GM10266 (cell line): ENCODE data around the gene FAM131C.
"Not testable (repeated sequence)": the region's sequence is repeated elsewhere in the genome, so short reads cannot be mapped to it uniquely, and the experiment has no call there.

Experiments
- DNase-seq: peaks from one replicate; pipeline ENCODE4 v3.0.0; 2012; ENCODE audit errors: extremely low spot score
- TF ChIP-seq, protein P1 (sequence below): IDR thresholded peaks from 2 replicates; pipeline ENCODE4 v1.5.1; 2012; ENCODE audit warnings: mild to moderate bottlenecking, low read depth; ENCODE audit not compliant: control insufficient read depth, insufficient read depth; ENCODE audit errors: missing control alignments

The FAM131C gene

DNA sequence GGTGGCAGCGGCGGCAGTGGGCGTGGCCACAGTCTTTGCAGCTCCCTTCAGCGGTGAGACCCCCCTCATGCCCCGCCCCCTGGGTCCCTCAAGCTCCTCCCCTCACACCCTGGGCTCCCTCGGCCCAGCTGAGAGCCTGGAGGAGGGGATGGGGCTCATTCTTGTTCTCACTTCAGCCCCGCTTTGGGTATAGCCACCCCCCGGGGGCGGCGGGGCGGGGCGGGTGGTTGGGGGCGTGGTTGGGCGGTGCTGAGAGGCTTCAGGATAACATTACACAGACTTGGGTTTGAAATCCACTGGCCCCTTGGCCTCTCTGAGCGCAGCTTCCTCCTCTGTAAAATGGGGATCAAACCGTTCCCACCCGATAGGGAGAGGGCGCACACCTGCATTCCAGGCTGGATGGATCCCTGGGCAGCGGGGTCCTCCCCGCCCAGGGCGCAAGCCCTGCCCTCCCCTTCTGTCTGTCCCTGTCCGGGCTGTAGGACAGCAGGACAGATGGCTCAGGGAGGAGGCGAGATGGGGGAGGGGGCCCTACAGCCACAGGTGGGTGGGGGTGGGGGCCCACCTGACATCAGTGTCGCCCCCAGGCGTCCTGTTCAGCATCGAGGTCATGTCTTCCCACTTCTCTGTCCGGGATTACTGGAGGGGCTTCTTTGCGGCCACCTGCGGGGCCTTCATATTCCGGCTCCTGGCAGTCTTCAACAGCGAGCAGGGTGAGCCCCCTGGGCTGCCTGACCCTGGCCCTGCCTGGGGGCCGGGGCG, 46.5 kb downstream of the FAM131C start:
- TF ChIP-seq, protein P1, sequence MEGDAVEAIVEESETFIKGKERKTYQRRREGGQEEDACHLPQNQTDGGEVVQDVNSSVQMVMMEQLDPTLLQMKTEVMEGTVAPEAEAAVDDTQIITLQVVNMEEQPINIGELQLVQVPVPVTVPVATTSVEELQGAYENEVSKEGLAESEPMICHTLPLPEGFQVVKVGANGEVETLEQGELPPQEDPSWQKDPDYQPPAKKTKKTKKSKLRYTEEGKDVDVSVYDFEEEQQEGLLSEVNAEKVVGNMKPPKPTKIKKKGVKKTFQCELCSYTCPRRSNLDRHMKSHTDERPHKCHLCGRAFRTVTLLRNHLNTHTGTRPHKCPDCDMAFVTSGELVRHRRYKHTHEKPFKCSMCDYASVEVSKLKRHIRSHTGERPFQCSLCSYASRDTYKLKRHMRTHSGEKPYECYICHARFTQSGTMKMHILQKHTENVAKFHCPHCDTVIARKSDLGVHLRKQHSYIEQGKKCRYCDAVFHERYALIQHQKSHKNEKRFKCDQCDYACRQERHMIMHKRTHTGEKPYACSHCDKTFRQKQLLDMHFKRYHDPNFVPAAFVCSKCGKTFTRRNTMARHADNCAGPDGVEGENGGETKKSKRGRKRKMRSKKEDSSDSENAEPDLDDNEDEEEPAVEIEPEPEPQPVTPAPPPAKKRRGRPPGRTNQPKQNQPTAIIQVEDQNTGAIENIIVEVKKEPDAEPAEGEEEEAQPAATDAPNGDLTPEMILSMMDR, result no peak
- no peak for DNase-seq

DNA sequence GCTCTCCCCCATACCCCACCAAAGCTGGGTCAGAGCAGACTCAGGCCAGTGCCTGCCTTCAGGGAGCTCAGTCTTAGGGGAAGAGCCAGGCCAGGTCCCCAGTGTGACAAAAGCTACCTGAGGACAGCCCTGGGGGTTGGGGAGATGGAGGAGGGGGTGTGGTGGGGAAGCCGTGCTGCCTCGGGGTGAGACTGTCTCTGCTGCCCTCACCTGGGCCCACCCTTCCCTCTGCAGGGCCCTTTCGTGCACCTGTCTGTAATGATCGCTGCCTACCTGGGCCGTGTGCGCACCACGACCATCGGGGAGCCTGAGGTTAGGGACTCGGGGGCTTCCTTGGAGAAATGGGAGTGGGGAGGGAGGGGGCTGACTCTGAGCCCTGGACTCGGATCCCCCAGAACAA, 47.1 kb downstream of the FAM131C start:
- not testable (repeated sequence) for DNase-seq

DNA sequence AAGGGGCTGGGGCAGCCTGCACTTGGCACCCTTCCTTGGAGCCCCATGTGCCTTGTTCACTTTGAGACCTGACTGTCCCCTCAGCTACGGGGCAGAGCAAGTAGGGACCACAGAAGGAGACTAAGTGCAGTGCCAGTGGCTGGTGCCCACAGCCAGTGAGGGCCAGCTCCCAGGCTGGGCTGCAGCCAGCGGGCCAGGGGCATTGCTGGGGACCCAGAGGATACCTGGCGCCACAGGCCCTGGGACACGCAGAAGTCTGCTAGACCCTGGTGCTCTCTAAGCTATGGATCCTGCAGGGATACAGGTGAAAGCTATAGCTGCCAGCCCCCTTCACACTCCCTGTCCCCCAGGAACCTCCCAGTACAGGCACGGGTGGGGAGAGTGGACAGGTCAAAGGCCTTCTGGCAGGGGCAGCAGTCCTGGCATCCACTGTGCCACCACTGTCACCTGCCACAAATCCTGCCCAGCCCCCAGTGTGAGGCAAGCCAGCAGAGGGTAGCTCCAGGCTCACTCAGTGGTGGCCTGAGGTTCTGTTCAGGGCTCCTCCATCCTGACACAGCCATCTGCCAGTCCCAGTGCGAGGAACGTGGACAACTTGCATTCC, 50.3 kb downstream of the FAM131C start:
- TF ChIP-seq, protein P1, result no peak
- no peak for DNase-seq

DNA sequence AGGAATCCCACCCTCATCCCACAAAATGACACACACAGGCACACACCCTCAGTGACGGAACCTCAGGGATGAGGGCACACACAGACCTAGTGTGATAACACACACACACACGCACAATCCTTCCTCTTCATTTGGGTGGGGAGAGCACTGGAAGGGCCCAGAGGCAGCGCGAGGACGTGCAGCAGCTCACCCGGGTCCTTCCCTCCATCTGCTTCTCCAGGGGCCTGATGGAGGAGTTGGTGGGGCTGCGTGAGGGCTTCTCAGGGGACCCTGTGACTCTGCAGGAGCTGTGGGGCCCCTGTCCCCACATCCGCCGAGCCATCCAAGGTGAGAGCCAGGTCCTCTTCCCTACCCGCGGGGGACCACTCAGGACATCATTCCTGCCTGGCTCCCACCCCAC, 51.1 kb downstream of the FAM131C start:
- DNase-seq, result no peak
- TF ChIP-seq, protein P1, result no peak

DNA sequence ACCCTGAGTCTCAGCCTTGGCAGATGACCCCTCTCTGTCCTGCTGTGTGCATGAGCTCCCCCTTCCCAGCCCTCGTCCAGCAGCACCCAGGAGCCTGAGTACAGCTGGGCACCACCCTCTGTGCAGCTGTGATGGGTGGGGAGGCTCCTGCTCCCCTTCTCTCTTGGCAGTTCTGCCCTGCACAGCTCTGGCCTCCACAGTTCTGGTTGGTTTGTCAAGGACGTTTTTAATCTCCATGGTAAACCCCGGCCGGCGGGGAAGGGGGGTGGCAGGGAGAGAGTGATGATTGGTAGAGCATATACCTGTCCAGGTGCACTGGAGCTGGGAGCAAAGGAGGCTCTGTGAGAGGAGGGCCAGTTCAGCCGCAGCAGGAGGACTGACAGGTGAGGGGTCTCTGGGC, 51.8 kb downstream of the FAM131C start, which contains the start of gene CLCNKA:
Gene CLCNKA (plus strand): TSS at position 356 of the 400 bp plus-strand sequence. CDS start 584 bp downstream, outside the sequence.
- no peak for DNase-seq
- TF ChIP-seq, protein P1, result no peak

DNA sequence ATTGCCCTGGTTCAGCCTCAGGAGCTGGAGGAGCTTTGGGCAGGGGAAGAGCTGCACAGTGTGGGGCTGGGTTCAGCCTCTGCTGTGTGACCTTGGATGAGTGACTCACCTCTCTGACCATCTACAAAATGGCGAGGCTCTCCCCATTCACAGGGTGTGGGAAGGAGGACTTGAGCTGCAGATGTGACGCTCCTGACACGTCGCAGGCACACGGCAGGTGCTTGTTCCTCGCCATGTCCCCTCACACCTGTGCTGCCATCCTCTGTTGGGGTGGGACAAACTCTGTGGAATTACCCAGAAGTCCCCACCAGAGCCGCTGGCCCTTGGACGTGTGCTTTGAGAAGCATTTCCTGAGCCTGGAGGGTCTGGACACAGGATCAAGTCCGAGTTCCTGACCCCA, 52.6 kb downstream of the FAM131C start:
- not testable (repeated sequence) for DNase-seq

DNA sequence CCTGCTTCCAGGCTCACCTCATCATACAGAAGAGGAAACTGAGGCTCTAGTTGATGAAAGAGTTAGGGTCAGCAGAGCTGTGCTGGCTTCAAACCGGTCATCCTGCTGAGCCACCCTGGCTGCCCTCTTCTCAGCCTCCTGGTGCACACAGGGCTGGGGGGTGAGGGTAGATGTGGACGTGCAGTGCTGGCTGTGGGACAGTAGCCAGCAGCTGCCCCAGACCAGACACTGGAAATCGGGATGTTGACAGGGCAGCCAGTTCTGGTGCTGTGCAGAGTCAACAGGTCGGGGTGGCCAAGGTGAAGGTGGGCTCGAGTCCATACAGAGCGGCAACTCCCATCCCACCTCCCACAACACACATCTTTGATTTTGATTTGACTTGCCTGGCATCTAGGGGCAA, 53.1 kb downstream of the FAM131C start:
- TF ChIP-seq, protein P1, result no peak
- no peak for DNase-seq

DNA sequence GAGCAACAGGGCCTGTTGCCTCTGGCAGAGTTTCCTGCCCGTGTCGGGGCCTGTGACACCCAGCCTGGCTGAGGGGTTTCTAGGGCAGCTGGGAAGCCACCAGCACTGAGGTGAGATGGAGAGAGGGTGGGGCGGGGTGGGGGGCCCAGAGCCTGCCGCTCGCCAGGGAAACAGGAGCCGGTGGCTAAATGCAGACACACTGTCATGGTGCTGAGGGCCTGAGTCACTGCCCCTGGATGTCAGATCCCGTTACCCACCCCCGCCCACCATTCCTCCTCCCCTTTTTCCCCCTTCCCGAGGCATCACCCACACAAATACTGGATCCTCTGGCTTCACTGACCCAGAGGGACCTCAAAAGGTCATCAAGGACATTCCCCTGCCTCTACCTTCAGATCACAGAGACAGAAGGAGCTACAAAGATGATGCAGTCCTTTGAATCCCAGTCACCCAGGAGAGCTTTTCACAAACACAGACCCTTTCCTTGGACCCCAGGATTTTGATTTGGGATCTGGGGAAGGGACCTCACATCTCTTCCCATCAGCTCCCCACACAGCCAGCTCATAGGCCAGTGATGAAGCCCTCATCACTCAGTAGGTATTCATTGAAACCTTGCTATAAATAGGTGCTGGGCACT, 53.7 kb downstream of the FAM131C start:
- TF ChIP-seq, protein P1, result no peak
- DNase-seq, result no peak
